Breast epithelium (tissue), 3 donors: Measurements from ENCODE around the gene CASK.

ENCODE experiments used
- POLR2A ChIP-seq: fragments of 450-650 bp; IDR thresholded peaks from one replicate; pipeline ENCODE4 v1.6.1; 2016; ENCODE audit warnings: antibody characterized with exemption, mild to moderate bottlenecking, moderate library complexity
- POLR2AphosphoS5 ChIP-seq, 3 donors: sonication (generic); formaldehyde crosslinking; IDR thresholded peaks; one replicate each; pipeline ENCODE4 v1.6.1; 2017; ENCODE audit warnings: antibody characterized with exemption in 3 of 3

- TF ChIP-seq POLR2AphosphoS5 (IDR thresholded peaks at IDR 0.05) (no peak), POLR2A (no peak)
These were observed 141.9 kb downstream of the CASK start for GRCh38 chrX:41781500-41781899.
